HepG2 (cell line): ENCODE measurements around the gene ZKSCAN3. TPM values are rescaled to one million over a fixed set of nuclear protein-coding genes. Genes with fewer than 3 reads are reported as not detected.
A peak's percentile ranks its signal among the peaks of the same experiment; 100 is the strongest.

Source experiments
- AFF4 ChIP-seq: sonication (generic); formaldehyde crosslinking; IDR thresholded peaks from 2 replicates; pipeline ENCODE4 v1.4.0; 2020; ENCODE audit warnings: missing genetic modification reagents
- AGO2 ChIP-seq: fragments of 200-400 bp; formaldehyde crosslinking; optimal IDR thresholded peaks from 2 replicates; pipeline ENCODE3; 2017; ENCODE audit warnings: mild to moderate bottlenecking, low read depth, low read length, moderate library complexity
- DBP ChIP-seq: sonication (generic); formaldehyde crosslinking; IDR thresholded peaks from 2 replicates; pipeline ENCODE4 v1.4.0; 2020; ENCODE audit warnings: missing genetic modification reagents; ENCODE audit errors: not compliant biosample characterization
- EHMT2 ChIP-seq: fragments of 200-600 bp; sonication (generic); IDR thresholded peaks from 2 replicates; pipeline ENCODE4 v1.7.0; 2017; ENCODE audit warnings: antibody characterized with exemption, low read depth, low read length, borderline replicate concordance
- HIC2 ChIP-seq: sonication (generic); formaldehyde crosslinking; IDR thresholded peaks from 2 replicates; pipeline ENCODE4 v1.9.0; 2022; ENCODE audit warnings: low read depth, missing genetic modification reagents
- HNF1B ChIP-seq: sonication (generic); formaldehyde crosslinking; IDR thresholded peaks from 2 replicates; pipeline ENCODE4 v1.5.1; 2020; ENCODE audit warnings: mild to moderate bottlenecking, moderate library complexity, missing genetic modification reagents
- IRF1 ChIP-seq: sonication (generic); formaldehyde crosslinking; IDR thresholded peaks from 2 replicates; pipeline ENCODE4 v1.4.0; 2020; ENCODE audit warnings: low read depth, mild to moderate bottlenecking, missing genetic modification reagents
- NFYB ChIP-seq: sonication (generic); formaldehyde crosslinking; IDR thresholded peaks from 2 replicates; pipeline ENCODE4 v1.4.0; 2020; ENCODE audit warnings: missing genetic modification reagents
- NR2F2 ChIP-seq: IDR thresholded peaks from 2 replicates; pipeline ENCODE4 v1.6.1; 2012; ENCODE audit warnings: low read depth, inconsistent platforms, borderline replicate concordance
- ONECUT2 ChIP-seq: sonication (generic); formaldehyde crosslinking; IDR thresholded peaks from 2 replicates; pipeline ENCODE4 v1.4.0; 2020; ENCODE audit warnings: missing genetic modification reagents
- POLR2AphosphoS5 ChIP-seq: IDR thresholded peaks from 2 replicates; pipeline ENCODE4 v1.6.1; 2012; ENCODE audit warnings: low read depth, low read length
- RFX5 ChIP-seq: IDR thresholded peaks from 2 replicates; pipeline ENCODE4 v1.6.1; 2011; ENCODE audit warnings: low read depth, low read length, improper control_type of control experiment
- SIX1 ChIP-seq: sonication (generic); formaldehyde crosslinking; IDR thresholded peaks from 2 replicates; pipeline ENCODE4 v1.4.0; 2020; ENCODE audit warnings: missing genetic modification reagents, borderline replicate concordance
- SMARCE1 ChIP-seq: fragments of 450-650 bp; IDR thresholded peaks from 2 replicates; pipeline ENCODE4 v1.6.1; 2017; ENCODE audit warnings: borderline replicate concordance
- SP140L ChIP-seq: sonication (generic); formaldehyde crosslinking; IDR thresholded peaks from 2 replicates; pipeline ENCODE4 v1.4.0; 2020; ENCODE audit warnings: missing genetic modification reagents, borderline replicate concordance
- TCF7L2 ChIP-seq: IDR thresholded peaks from 2 replicates; pipeline ENCODE4 v1.6.1; 2011; ENCODE audit warnings: mild to moderate bottlenecking, low read depth, low read length, moderate library complexity
- ZNF10 ChIP-seq: sonication (generic); formaldehyde crosslinking; IDR thresholded peaks from 2 replicates; pipeline ENCODE4 v1.4.0; 2020; ENCODE audit warnings: mild to moderate bottlenecking, low read depth, missing genetic modification reagents, borderline replicate concordance
- ZNF329 ChIP-seq: sonication (generic); formaldehyde crosslinking; IDR thresholded peaks from 2 replicates; pipeline ENCODE4 v1.9.0; 2021; ENCODE audit warnings: low read depth, mild to moderate bottlenecking, missing genetic modification reagents
- ZNF615 ChIP-seq: sonication (generic); formaldehyde crosslinking; IDR thresholded peaks from 2 replicates; pipeline ENCODE4 v1.5.0; 2020; ENCODE audit warnings: mild to moderate bottlenecking, missing genetic modification reagents, borderline replicate concordance
- ZNF83 ChIP-seq: sonication (generic); formaldehyde crosslinking; IDR thresholded peaks from 2 replicates; pipeline ENCODE4 v1.4.0; 2020; ENCODE audit warnings: missing genetic modification reagents, mild to moderate bottlenecking, borderline replicate concordance
- polyA plus RNA-seq, 8 experiments: library from polyadenylated mRNA; depleted of rRNA in 3 of 8; stranded (reverse) in 7 of 8; unstranded in 1 of 8; fragments of >200 nt; fragmentation: Illumina TruSeq in 4 of 8; extraction: Trizol in 4 of 8; gene quantifications; 2 replicates each; pipeline versions ENCODE4 v1.2.1 to v1.2.3, GENCODE V29; 2011 to 2016; ENCODE audit warnings: low read depth in 4 of 8, missing spikeins in 1 of 8, mixed read lengths in 1 of 8; ENCODE audit not compliant: insufficient read depth in 1 of 8
- total RNA-seq, 5 experiments: library from RNA; depleted of rRNA; stranded (reverse); fragments of >200 nt; fragmentation: Illumina TruSeq; extraction: Trizol; gene quantifications; 2 replicates each; pipeline ENCODE4 v1.2.3, GENCODE V29; 2016; ENCODE audit warnings: low read depth in 1 of 5

ZKSCAN3 gene
- total and polyA plus RNA-seq, 2 of the 13 experiments (the other 11 are each of a cell fraction or from before 2014, with no cell fraction given) = 3.3 to 7.4 TPM

- TF ChIP-seq HIC2 (CRISPR knock-in tag) (peak; percentile 31; the same call in 1 of the 2 replicates), SMARCE1 (no peak), RFX5 (peak; percentile 14; the same call in 1 of the 2 replicates), ZNF83 (CRISPR knock-in tag) (no peak), DBP (no peak), AGO2 (peak; percentile 48), AFF4 (no peak), HNF1B (CRISPR knock-in tag) (peak; percentile 97), SP140L (CRISPR knock-in tag) (peak; percentile 48), NR2F2 (no peak), ZNF329 (CRISPR knock-in tag) (no peak; the same call in 1 of the 2 replicates), SIX1 (CRISPR knock-in tag) (no peak), NFYB (CRISPR knock-in tag) (peak; percentile 36; the same call in 1 of the 2 replicates), POLR2AphosphoS5 (peak; percentile 95), IRF1 (peak; percentile 86; the same call in 1 of the 2 replicates), ONECUT2 (peak; percentile 53; the same call in 1 of the 2 replicates), ZNF10 (CRISPR knock-in tag) (no peak), ZNF615 (CRISPR knock-in tag) (0 out of 2 replicates have a peak, but pooled peaks have one; percentile 37), EHMT2 (peak; percentile 80; the same call in 1 of the 2 replicates), TCF7L2 (no peak)
Measured at GRCh38 chr6:28399350-28400121, 49.8 kb downstream of the ZKSCAN3 start, which contains the start of gene ZSCAN12 (continued).
